Uterus (tissue), 4 donors: ENCODE measurements around the gene PSMD6. TPM values are rescaled to one million over a fixed set of nuclear protein-coding genes. Genes with fewer than 3 reads are reported as not detected.

Experiments used
- DNase-seq, 2 donors: peaks; one replicate each; pipeline ENCODE4 v3.0.0-alpha.2; 2019 to 2020
- H3K27ac ChIP-seq, 2 donors: fragments of 200-600 bp; sonication (generic); 1 replicate in 1 of 2; 2 replicates in 1 of 2; pipeline ENCODE4 v1.5.1; 2016 to 2018
- H3K27me3 ChIP-seq, 2 donors: fragments of 200-600 bp; sonication (generic); one replicate each; pipeline ENCODE4 v1.5.1; 2018 to 2019; ENCODE audit warnings: control low read depth in 1 of 2
- H3K36me3 ChIP-seq, 2 donors: fragments of 200-600 bp; sonication (generic); one replicate each; pipeline ENCODE4 v1.5.1; 2019; ENCODE audit warnings: control low read depth in 1 of 2
- H3K4me1 ChIP-seq, 2 donors: fragments of 200-600 bp; sonication (generic); one replicate each; pipeline ENCODE4 v1.5.1; 2018 to 2019; ENCODE audit warnings: control low read depth in 1 of 2
- H3K4me3 ChIP-seq, 2 donors: fragments of 200-600 bp; sonication (generic); 1 replicate in 1 of 2; 2 replicates in 1 of 2; pipeline ENCODE4 v1.5.1; 2018 to 2019; ENCODE audit warnings: mild to moderate bottlenecking in 1 of 2
- H3K9me3 ChIP-seq, 2 donors: fragments of 200-600 bp; sonication (generic); one replicate each; pipeline ENCODE4 v1.5.1; 2019; ENCODE audit warnings: control low read depth in 1 of 2
- CTCF ChIP-seq, 4 experiments: fragments of 200-600 bp in 2 of 4; fragments of 450-650 bp in 2 of 4; sonication (generic) in 2 of 4; IDR thresholded peaks; one replicate each; pipeline ENCODE4 v1.5.1; 2016 to 2019; ENCODE audit warnings: antibody characterized with exemption in 4 of 4, mild to moderate bottlenecking in 2 of 4, moderate library complexity in 1 of 4
- POLR2A ChIP-seq, 2 donors: fragments of 450-650 bp; IDR thresholded peaks; one replicate each; pipeline ENCODE4 v1.6.1; 2016; ENCODE audit warnings: antibody characterized with exemption in 2 of 2, mild to moderate bottlenecking in 1 of 2, moderate library complexity in 1 of 2
- intact Hi-C: fragments of 100-400 bp; cut with DNase I; formaldehyde crosslinking; loops from one replicate; pipeline ENCODE4 v1.15.1; 2023; ENCODE audit warnings: low total_unique reads
- total RNA-seq, 4 donors: library from RNA; depleted of rRNA in 3 of 4; stranded (reverse); fragments of >200 nt in 3 of 4; gene quantifications; one replicate each; pipeline versions ENCODE4 v1.1.0 to v1.2.4, GENCODE V29; 2014 to 2023
- donor health status: DM: yes; HTN: yes; CAD: no.

The PSMD6 gene
- total RNA-seq, 4 donors from 2014 or later, result 49.2 to 72.1 (median 65.0) TPM

GRCh38 chr3:64029287-64029686 is 6.0 kb upstream of the PSMD6 start:
- Histone ChIP-seq H3K9me3 (no peaks in the 10 kb centered on the region), H3K27me3 (no peaks in the 10 kb centered on the region), H3K4me1 (peaks cover 0 to 6% of the 10 kb centered on the region in 2 donors), H3K4me3 (no peak overlapping the region), H3K27ac (no peak overlapping the region), H3K36me3 (no peaks in the 10 kb centered on the region)
- TF ChIP-seq POLR2A (IDR thresholded peaks at IDR 0.05) (no peak), CTCF (IDR thresholded peaks at IDR 0.05) (no peak)
- intact Hi-C loops, result loop anchor here (10.0 kb wide), 1 partner anchor 456 kb away; no protein-coding TSS in a partner anchor
- DNase-seq, result no peak

DNA sequence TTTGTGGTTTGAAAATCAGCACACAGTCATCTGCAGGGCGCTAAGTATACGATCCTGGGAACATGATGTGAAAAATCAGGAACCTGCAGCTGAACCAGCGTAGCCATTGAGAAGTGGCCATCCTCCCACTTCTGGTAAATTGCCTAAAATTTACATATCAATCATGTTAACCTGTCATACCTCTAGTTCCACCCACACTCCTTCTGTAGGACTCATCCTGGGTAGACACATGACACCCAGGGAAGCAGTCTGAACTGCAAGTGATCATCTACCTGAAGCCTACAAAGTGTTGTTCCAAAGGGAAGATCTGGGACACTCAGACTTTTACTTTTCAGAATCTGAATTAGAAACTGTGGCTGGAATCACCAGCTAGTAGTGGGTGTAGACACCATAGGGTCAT is 5.5 kb upstream of the PSMD6 start:
- H3K4me1 ChIP-seq, result peaks cover 0 to 6% of the 10 kb centered on the region in 2 donors
- intact Hi-C loops, result loop anchor here (10.0 kb wide), 1 partner anchor 456 kb away; no protein-coding TSS in a partner anchor
- no peaks in the 10 kb centered on the region for H3K36me3 ChIP-seq
- DNase-seq, result no peak
- TF ChIP-seq POLR2A (IDR thresholded peaks at IDR 0.05), result no peak
- TF ChIP-seq CTCF (IDR thresholded peaks at IDR 0.05), result no peak
- H3K4me3 ChIP-seq, result no peak overlapping the region
- H3K9me3 ChIP-seq, result no peaks in the 10 kb centered on the region
- no peak overlapping the region for H3K27ac ChIP-seq
- no peaks in the 10 kb centered on the region for H3K27me3 ChIP-seq

DNA sequence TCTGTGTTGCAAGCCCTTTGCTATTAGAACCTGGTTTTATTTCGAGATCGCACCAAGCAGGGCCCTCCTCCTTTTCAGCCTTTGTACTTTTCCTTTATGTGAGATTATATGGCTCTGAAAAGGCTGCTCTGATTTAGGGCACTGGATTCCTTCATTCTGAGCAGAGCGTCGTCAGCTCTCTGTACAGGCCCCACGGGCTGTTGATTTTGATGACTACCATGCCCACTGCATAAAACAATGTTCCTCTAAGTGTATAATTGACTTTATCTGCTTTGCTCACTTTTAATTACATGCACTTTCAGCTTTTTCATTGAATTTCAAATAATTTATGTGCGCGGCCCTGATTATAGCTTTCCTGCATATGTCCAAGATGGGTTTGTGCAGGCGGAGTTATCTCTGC is 4.4 kb upstream of the PSMD6 start:
- intact Hi-C loops, result loop anchor here (10.0 kb wide), 1 partner anchor 457 kb away; no protein-coding TSS in a partner anchor
- no peaks in the 10 kb centered on the region for H3K36me3 ChIP-seq
- H3K9me3 ChIP-seq, result no peaks in the 10 kb centered on the region
- H3K4me1 ChIP-seq, result peaks cover 0 to 2% of the 10 kb centered on the region in 2 donors
- no peak for DNase-seq
- TF ChIP-seq CTCF (IDR thresholded peaks at IDR 0.05) (no peak), POLR2A (IDR thresholded peaks at IDR 0.05) (no peak)
- peak overlapping the region in 1 of 2 donors; percentile 45 for H3K27ac ChIP-seq
- no peaks in the 10 kb centered on the region for H3K27me3 ChIP-seq
- no peak overlapping the region for H3K4me3 ChIP-seq

DNA sequence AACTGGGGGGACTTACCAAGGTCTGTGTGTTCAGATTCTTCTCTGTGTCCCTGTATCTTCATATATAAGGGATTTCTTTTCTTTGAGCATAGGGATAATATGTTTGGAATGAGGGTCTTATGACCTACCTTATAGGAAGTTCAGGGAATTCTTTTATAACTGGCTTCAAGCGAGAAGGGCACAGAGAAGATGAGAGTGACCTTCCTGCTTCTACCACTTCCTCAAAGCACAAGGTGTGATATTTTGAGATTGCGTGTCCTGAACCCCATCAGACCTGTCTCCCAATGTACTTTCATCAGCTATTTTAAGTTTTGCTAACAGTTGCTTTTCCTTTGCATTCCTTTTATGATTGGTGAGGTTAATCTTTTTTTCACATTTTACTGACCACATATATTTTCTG is 3.1 kb upstream of the PSMD6 start:
- Histone ChIP-seq H3K36me3 (no peaks in the 10 kb centered on the region), H3K27ac (no peak overlapping the region), H3K27me3 (no peaks in the 10 kb centered on the region), H3K9me3 (no peaks in the 10 kb centered on the region), H3K4me1 (peaks cover 0 to under 1% of the 10 kb centered on the region in 2 donors), H3K4me3 (no peak overlapping the region)
- intact Hi-C loops, result loop anchor here (10.0 kb wide), 1 partner anchor 458 kb away; no protein-coding TSS in a partner anchor
- TF ChIP-seq CTCF (IDR thresholded peaks at IDR 0.05) (no peak), POLR2A (IDR thresholded peaks at IDR 0.05) (no peak)
- DNase-seq, result no peak

DNA sequence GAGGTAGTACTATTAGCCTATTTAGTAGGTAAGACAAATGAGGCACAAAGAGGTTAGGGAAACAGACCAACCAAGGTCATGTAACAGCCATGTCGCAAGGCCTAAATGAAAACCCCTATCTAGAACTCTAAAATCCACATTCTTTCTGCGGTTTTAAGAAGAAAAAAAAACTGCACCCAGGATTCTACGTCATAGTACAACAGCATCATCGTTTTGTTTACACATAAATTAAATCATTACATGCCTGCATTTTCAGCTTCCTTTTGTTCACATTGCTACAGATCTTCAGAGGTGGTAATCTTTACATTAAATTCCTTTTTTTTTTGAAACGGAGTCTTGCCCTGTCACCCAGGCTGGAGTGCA is 548 bp upstream of the PSMD6 start:
- H3K36me3 ChIP-seq, result no peaks in the 10 kb centered on the region
- no peak for DNase-seq
- H3K27me3 ChIP-seq, result no peaks in the 10 kb centered on the region
- peak overlapping the region; percentile 81 to 82 for H3K27ac ChIP-seq
- intact Hi-C loops, result loop anchor here (10.0 kb wide), 1 partner anchor 461 kb away; no protein-coding TSS in a partner anchor
- peak overlapping the region in 1 of 2 donors; percentile 67 for H3K4me3 ChIP-seq
- peaks cover 0 to 5% of the 10 kb centered on the region in 2 donors for H3K4me1 ChIP-seq
- no peaks in the 10 kb centered on the region for H3K9me3 ChIP-seq
- no peak for TF ChIP-seq CTCF (IDR thresholded peaks at IDR 0.05)
- TF ChIP-seq POLR2A (IDR thresholded peaks at IDR 0.05), result no peak
